ENCODE results near the gene CCDC32. TPM values are rescaled to one million over a fixed set of nuclear protein-coding genes. Genes with fewer than 3 reads are reported as not detected.

The CCDC32 gene
- total RNA-seq, 2 donors from 2014 or later: 24.1 to 25.0 TPM

DNA sequence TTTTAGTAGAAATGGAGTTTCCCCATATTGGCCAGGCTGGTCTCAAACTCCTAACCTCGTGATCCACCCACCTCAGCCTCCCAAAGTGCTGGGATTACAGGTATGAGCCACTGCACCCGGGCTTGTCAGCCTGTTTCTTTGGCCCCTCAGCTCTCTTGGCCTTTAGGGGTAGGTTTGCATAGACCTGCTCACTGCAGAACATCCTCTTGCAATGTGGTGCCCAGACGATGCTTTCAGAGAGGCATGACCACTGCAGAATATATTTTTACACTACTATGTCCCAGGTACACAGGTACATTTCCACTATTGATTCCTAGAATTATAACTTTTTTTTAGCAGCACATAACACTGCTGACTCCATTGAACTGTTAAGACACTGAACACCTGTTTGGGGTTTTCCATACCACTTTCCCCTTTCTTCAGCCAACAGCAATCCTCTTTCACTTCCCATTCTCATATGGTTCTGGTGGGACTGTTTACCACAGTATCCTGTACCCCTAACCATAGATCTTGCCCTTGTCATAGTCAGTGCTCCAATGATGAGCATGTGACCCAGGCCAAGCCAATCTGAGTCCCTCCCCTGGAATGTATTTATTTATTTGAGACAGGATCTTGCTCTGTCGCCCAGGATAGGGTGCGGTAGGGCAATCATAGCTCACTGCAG lies 21.1 kb downstream of the CCDC32 start:
- Mint-ChIP-seq H3K9me3 (no peaks in the 10 kb centered on the region), H3K36me3 (no peaks in the 10 kb centered on the region), H3K27ac (peak overlapping the region; percentile 21 to 69)
- DNase-seq (ENCODE audit: low spot score in 2 of 2) (no peak), ATAC-seq (no peak)

DNA sequence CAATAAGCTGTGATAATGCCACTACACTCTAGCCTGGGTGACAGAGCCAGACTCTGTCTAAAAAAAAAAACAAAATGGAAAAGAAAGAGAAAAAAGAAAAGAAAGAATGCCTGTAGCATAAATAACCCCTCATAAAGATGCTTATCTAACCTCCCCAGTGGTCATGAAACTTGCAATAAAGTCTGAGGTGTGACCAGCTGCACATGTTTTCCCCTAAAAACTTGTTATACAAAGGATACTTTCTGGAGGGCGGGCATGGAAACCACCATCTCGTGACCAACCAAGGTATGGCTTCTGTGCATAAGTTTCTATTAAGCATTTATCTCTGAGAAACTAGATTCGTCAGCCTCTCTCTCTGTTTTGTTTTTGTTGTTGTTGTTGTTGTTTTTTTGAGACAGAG lies 21.8 kb downstream of the CCDC32 start:
- DNase-seq (ENCODE audit: low spot score in 2 of 2) (no peak), ATAC-seq (no peak)
- no peaks in the 10 kb centered on the region for H3K36me3 Mint-ChIP-seq
- H3K27ac Mint-ChIP-seq: no peak overlapping the region
- H3K9me3 Mint-ChIP-seq: no peaks in the 10 kb centered on the region

- DNase-seq (ENCODE audit: low spot score in 2 of 2): no peak
- no peak for ATAC-seq
- Mint-ChIP-seq H3K27ac (no peak overlapping the region), H3K9me3 (no peaks in the 10 kb centered on the region), H3K36me3 (no peaks in the 10 kb centered on the region)
These were observed 25.9 kb downstream of the CCDC32 start for GRCh38 chr15:40538976-40539375.

DNA sequence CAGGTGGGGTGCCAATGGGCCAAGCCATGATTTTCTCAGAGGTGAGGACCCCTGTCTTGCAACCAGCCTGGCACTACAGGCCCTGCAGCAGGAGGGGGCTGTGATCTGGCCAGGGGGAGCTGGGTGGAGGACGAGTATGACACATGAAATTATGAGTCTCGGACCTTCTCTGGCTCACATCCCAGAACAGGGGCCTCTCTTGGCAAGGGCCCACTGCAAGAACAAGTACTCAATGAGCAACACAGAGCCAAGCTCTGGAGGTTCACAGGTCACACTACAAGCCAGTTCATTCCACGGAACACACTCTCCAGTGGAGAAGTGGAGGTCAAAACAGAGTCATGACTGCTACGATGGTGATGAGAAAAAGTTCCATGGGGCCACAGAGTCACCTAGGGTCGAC lies 28.3 kb downstream of the CCDC32 start:
- ATAC-seq: no peak
- Mint-ChIP-seq H3K9me3 (no peaks in the 10 kb centered on the region), H3K36me3 (no peaks in the 10 kb centered on the region), H3K27ac (no peak overlapping the region)
- no peak for DNase-seq (ENCODE audit: low spot score in 2 of 2)

GRCh38 chr15:40534371-40534770 lies 30.5 kb downstream of the CCDC32 start:
- H3K36me3 Mint-ChIP-seq: no peaks in the 10 kb centered on the region

GRCh38 chr15:40533763-40534364 lies 31.0 kb downstream of the CCDC32 start:
- no peak for DNase-seq (ENCODE audit: low spot score in 2 of 2)
- ATAC-seq: no peak
- H3K27ac Mint-ChIP-seq: no peak overlapping the region
- H3K9me3 Mint-ChIP-seq: no peaks in the 10 kb centered on the region
- no peaks in the 10 kb centered on the region for H3K36me3 Mint-ChIP-seq

More at GRCh38 chr15:40534371-40534770, 30.5 kb downstream of the CCDC32 start:
- no peak overlapping the region for H3K27ac Mint-ChIP-seq
- H3K9me3 Mint-ChIP-seq: no peaks in the 10 kb centered on the region
- ATAC-seq (no peak), DNase-seq (ENCODE audit: low spot score in 2 of 2) (no peak)

GRCh38 chr15:40528801-40529200 lies 36.0 kb downstream of the CCDC32 start:
- ATAC-seq: no peak

GRCh38 chr15:40525855-40526254 lies 39.0 kb downstream of the CCDC32 start:
- ATAC-seq (no peak), DNase-seq (ENCODE audit: low spot score in 2 of 2) (no peak)
- peak overlapping the region; percentile 39 to 65 for H3K27ac Mint-ChIP-seq
- no peaks in the 10 kb centered on the region for H3K9me3 Mint-ChIP-seq
- no peaks in the 10 kb centered on the region for H3K36me3 Mint-ChIP-seq

More at GRCh38 chr15:40528801-40529200, 36.0 kb downstream of the CCDC32 start:
- no peak for DNase-seq (ENCODE audit: low spot score in 2 of 2)
- H3K36me3 Mint-ChIP-seq: no peaks in the 10 kb centered on the region
- H3K9me3 Mint-ChIP-seq: no peaks in the 10 kb centered on the region
- H3K27ac Mint-ChIP-seq: no peak overlapping the region

GRCh38 chr15:40523611-40524010 lies 41.2 kb downstream of the CCDC32 start:
- Mint-ChIP-seq H3K27ac (no peak overlapping the region), H3K36me3 (no peaks in the 10 kb centered on the region), H3K9me3 (no peaks in the 10 kb centered on the region)
- DNase-seq (ENCODE audit: low spot score in 2 of 2): no peak
- no peak for ATAC-seq

- ATAC-seq: no peak
- Mint-ChIP-seq H3K9me3 (no peaks in the 10 kb centered on the region), H3K27ac (no peak overlapping the region), H3K36me3 (peaks cover 6 to 18% of the 10 kb centered on the region in 2 donors)
- no peak for DNase-seq (ENCODE audit: low spot score in 2 of 2)
These were observed 48.5 kb downstream of the CCDC32 start for GRCh38 chr15:40516322-40516721.

GRCh38 chr15:40513609-40514008 lies 51.2 kb downstream of the CCDC32 start:
- no peak for ATAC-seq

DNA sequence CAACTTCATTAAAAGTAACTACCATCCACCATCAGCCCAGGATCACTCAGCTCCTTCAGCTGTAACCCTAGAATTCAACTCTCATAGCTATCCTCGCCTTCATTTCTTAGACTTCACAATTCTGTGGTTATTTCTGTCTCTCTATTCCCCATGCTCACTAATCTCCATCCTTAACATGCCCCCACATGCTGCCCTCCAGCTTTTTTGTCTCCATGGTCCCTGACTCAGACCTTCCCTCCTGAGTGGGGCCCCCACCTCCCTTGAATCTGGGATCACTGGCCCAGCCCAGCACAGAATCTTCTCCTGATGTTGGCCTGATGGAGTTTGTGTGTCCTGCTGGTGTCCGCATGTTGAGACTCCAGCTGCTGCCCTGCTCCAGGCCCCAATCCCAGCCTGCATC lies 52.4 kb downstream of the CCDC32 start:
- Mint-ChIP-seq H3K36me3 (peaks cover 6 to 22% of the 10 kb centered on the region in 2 donors), H3K9me3 (no peaks in the 10 kb centered on the region), H3K27ac (no peak overlapping the region)
- DNase-seq (ENCODE audit: low spot score in 2 of 2) (no peak), ATAC-seq (no peak)

More at GRCh38 chr15:40513609-40514008, 51.2 kb downstream of the CCDC32 start:
- no peaks in the 10 kb centered on the region for H3K9me3 Mint-ChIP-seq
- H3K27ac Mint-ChIP-seq: no peak overlapping the region
- DNase-seq (ENCODE audit: low spot score in 2 of 2): no peak
- peaks cover 6 to 22% of the 10 kb centered on the region in 2 donors for H3K36me3 Mint-ChIP-seq

DNA sequence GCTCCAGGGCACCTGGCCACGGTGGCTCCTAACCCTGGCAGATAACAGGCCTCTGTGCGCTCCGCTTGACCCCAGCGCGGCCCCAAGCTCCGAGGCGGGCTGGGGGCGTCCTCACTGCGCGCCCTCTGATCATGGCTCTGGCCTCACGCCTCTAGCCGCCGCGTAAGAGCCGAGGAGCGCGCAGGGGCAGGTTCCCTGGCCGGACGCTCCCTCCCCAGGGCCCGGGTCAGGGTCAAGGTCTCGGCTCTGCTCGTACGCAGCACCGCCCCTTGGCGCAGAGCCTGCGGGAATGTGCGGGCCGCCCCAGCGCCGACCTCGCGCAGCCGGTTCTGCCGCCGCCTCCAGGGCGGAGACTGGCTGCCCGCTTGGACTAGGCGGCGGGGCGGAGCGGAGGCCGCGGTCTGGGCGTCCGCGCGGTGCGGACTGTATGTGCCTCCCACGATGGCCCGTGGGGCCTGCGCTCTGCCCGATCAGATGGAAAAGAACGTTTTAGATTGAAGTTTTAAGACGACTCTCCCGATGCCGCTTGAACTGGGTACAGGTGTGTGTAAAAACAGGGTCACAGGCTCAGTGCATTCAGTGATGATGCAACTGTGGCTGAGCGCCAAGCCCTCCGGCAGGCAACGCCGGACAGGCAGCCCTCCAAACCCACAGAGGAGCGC lies 53.2 kb downstream of the CCDC32 start:
- peak in 1 of 2 donors; percentile 37 for DNase-seq (ENCODE audit: low spot score in 2 of 2)

GRCh38 chr15:40511093-40511471 lies 53.8 kb downstream of the CCDC32 start:
- Mint-ChIP-seq H3K9me3 (no peaks in the 10 kb centered on the region), H3K27ac (no peak overlapping the region), H3K36me3 (peaks cover 6 to 22% of the 10 kb centered on the region in 2 donors)
- ATAC-seq (peak; percentile 21 to 32), DNase-seq (ENCODE audit: low spot score in 2 of 2) (no peak)

More for the DNA sequence above, 53.2 kb downstream of the CCDC32 start:
- no peaks in the 10 kb centered on the region for H3K9me3 Mint-ChIP-seq
- peak; percentile 62 to 66 for ATAC-seq
- H3K36me3 Mint-ChIP-seq: peaks cover 6 to 22% of the 10 kb centered on the region in 2 donors
- no peak overlapping the region for H3K27ac Mint-ChIP-seq

DNA sequence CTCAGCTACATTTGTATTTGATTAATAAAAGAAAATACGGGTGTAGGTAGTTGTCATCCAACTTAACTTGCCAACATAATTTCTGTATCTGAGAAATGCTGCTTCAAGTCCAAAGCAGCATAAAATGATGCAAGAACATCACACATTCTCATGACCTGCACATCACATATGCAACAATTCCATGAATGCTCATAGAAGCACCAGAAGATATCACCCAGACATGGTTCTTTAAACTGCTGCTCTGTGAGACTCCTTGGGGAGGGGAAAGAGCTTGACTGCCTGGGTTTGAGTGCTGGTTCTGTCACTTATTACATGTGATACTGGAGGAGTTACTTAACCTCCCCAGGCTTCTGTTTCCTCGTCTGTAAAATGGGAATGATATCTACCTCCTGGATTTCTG lies 54.6 kb downstream of the CCDC32 start:
- Mint-ChIP-seq H3K9me3 (no peaks in the 10 kb centered on the region), H3K36me3 (peaks cover 6 to 22% of the 10 kb centered on the region in 2 donors), H3K27ac (no peak overlapping the region)
- ATAC-seq (no peak), DNase-seq (ENCODE audit: low spot score in 2 of 2) (no peak)

- Mint-ChIP-seq H3K27ac (no peak overlapping the region), H3K9me3 (no peaks in the 10 kb centered on the region), H3K36me3 (peaks cover 6 to 17% of the 10 kb centered on the region in 2 donors)
- ATAC-seq (no peak), DNase-seq (ENCODE audit: low spot score in 2 of 2) (no peak)
These were observed 56.6 kb downstream of the CCDC32 start for GRCh38 chr15:40508216-40508615.

DNA sequence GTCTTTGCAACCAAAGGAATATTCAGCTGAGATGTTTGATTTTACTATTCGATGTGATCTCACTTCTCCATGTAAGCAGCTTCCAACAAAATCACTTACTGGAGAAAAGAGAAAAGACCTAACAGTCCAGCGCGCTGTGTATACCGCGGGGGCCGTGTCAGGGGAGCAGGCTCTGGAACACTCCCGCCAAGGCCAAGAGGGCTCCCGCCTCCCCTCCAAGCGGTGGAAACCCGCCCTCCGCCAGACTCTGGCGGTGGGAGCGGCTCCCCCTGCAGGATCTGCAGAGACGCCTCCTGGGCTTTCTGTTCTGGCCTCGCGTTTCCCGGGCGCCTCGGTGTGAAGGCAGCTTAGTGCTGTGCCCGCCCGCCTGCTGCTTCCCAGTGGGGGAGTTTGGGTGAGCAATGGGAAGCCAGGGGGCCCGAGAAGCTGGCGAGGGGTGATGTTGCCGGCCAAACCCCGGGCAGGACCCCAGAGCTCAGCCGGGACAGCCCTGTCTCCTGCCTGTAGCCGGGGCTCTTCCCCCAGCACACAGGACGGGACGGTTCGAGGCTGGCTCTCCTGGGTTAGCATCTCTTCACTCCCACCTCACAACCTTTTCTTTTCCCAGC lies 57.8 kb downstream of the CCDC32 start:
- DNase-seq (ENCODE audit: low spot score in 2 of 2): peak; percentile 63 to 70

More for the DNA sequence above, 57.8 kb downstream of the CCDC32 start:
- Mint-ChIP-seq H3K9me3 (no peaks in the 10 kb centered on the region), H3K27ac (no peak overlapping the region), H3K36me3 (peaks cover under 1 to 5% of the 10 kb centered on the region in 2 donors)
- peak; percentile 89 to 92 for ATAC-seq

Measured in activated naive CD4-positive, alpha-beta T cell treated with anti-CD3 and anti-CD28 coated beads, Interleukin-2, amount 50 U/mL, for 72 hours (primary cell).